Islet of Langerhans (tissue), 1 donor: Measurements from ENCODE around the gene NEDD4L.

Source experiments
- FAIRE-seq: peaks from one replicate; lab custom pipeline; 2011; peaks lifted over from hg19 to GRCh38; lab: Jason Lieb, UNC

Gene NEDD4L

DNA sequence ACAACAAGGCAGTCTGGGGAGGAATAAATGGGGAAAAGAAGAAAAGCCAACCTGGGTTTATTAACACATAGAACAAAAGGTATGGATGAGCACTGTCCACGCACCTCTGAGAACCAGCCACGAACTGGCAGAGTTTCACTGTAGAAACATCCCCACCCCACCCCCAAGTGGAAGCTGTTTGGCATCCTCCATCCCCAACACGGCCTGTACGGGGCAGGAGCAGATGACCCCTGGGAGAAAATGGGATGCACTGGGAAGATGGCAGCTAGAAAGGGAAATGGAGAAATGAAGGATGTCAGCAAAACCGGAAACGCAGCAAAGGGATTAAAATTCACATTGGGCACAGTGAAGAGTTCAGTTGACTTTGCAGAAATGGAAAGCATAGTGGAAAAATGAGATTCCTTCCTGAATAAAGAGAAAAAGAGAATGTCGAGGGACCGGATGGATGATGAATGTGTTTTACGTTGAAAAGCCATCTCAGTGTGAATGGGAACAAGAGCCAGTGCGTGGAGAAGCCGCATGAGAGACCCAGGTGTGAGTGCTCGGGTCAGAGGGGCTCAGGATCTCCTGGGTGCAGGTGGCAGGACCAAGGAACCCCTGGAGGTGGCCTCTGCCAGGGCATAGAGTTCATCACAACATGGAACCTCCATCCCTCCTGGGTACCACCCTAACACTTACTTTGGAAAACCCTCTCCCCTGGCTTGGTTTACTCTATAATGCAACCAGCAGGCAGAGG is 337.8 kb downstream of the NEDD4L start:
- no peak for FAIRE-seq

DNA sequence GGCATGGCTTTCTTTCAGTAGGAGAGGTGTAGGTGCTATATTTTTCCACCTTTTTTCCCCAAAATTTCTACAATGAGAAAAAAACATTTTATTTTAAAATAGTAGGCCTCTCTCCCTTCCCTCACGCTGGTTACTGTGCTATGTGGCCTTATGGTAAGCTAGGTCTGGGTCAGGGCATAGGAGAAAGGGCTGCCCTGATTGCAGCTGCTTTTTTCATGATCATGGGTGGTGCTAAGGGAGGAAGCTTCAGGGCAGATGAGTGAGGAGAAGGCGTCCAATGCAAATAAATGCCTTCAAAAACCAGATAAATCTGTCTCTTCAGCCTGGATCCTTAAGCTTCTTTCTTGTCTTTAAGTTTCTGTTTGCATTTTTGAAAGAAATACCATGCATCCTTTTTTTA is 338.4 kb downstream of the NEDD4L start:
- FAIRE-seq = no peak

- no peak for FAIRE-seq
These were observed 341.4 kb downstream of the NEDD4L start for GRCh38 chr18:58385472-58385871.

DNA sequence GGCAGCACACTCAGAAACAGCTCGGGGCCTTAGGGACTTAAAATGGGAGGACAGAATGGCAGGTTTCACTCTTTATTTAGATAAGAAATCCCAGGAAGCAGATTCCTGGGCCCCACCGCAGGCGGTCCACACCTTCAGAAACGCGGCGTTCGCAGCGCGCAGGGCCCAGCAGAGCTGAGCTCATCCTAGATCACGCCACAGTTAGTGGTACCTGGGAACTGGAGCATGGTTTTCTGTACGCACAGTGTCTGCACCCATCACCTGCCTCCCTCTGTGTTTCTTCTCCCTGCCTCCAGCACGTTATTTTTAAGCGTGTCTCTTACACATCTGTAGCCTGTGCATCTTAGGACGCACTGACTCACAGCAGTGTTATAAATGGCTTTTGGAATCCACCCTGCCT is 342.8 kb downstream of the NEDD4L start:
- no peak for FAIRE-seq

- FAIRE-seq = no peak
These were observed 343.7 kb downstream of the NEDD4L start for GRCh38 chr18:58387716-58388115.

DNA sequence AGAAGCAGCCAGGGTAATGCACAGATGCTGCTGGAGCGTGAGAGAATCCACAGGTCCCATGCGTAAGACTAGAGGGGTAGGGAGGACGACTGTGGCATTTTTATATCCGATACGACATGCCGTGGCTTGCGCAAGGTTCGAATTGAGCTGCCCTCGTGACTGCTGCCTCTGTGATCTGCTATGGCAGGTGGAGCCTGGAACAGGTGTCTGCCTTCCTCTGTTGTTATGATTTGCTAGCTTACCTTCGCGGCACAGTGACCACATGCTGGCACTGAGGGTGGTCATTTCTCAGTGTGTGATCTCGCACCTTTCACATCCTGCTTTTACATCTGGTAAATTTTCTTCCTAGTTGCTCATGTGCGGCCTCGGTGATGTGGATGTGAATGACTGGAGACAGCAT is 344.7 kb downstream of the NEDD4L start:
- FAIRE-seq = no peak

DNA sequence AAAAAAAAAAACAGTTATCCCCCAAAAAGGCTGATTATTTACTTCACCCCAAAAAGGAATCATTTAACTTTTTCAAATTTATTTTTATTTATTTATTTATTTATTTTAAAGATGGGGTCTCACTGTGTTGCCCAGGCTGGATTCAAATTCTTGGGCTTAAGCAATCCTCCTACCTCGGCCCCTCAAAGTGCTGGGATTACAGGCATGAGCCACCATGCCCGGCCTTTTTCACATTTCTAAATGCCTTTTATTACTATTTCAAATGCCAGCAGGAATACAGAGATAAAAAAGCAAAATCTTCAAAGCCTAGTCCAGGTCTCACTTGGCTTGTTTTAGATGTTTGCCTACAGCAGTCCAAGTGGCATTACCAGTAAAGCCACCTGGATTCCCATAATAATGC is 345.7 kb downstream of the NEDD4L start:
- FAIRE-seq = no peak

DNA sequence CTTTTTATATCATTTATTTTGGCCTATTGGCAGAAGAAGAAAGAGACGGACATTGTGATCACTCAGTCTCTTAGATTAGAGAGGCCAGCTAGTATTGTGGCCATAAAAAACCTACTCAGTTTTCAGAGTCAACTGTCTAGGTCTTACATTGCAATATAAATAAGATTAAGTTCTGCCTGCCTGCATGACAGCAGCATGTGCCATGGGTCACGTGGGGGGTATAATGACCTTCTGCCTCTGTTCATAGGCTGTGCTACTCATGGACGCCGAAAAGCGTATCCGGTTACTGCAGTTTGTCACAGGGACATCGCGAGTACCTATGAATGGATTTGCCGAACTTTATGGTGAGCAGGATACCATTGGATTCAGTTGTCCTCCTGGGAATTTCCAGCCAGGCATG is 346.4 kb downstream of the NEDD4L start:
- FAIRE-seq = no peak

DNA sequence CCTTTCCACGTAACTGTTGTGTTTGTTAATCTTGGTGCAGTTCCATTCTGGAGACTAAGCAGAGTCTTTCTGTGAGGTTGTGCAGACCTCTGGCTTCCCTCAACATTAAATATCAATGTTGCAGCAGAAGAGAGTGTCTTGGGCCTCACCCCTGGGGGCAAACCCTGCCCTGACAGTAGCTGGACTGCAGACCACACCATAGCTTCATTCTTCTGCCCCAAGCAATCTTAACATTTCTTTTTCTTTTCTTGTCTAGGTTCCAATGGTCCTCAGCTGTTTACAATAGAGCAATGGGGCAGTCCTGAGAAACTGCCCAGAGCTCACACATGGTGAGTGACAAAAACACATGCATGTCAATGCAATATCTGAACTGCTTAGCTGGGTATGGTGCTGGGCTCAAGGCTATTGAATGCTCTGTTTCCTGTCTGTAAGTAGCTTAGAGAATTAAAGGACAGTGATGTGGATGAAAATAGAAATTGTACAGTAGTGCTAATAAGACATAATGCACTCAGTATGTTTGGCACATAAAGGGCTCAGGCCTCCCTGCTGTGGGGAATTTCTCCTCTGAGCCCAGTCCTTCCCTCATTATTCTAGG is 347.3 kb downstream of the NEDD4L start:
- FAIRE-seq = no peak

- FAIRE-seq = no peak
These were observed 347.9 kb downstream of the NEDD4L start for GRCh38 chr18:58391932-58392323.

GRCh38 chr18:58392324-58393000 is 348.4 kb downstream of the NEDD4L start:
- no peak for FAIRE-seq

GRCh38 chr18:58393295-58393694 is 349.3 kb downstream of the NEDD4L start:
- FAIRE-seq = no peak

DNA sequence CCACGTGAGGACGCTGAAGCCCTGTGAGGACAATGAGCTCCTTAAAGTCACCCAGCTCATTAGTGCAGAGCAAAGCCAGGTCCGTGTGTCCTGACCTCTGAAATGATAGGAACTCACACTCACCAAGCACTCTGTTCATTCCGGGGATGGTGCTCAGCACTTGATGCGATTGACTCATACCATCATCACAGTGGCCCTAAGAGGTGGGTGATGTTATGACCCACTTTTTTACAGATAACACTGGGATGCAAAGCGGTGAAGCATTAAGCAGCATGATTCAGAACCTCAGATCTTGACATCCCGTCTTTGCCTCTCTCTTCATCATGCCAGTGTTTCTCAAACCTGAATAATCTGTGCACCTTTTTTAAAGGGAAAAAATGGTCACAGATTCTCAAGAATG is 350.0 kb downstream of the NEDD4L start:
- FAIRE-seq = no peak

DNA sequence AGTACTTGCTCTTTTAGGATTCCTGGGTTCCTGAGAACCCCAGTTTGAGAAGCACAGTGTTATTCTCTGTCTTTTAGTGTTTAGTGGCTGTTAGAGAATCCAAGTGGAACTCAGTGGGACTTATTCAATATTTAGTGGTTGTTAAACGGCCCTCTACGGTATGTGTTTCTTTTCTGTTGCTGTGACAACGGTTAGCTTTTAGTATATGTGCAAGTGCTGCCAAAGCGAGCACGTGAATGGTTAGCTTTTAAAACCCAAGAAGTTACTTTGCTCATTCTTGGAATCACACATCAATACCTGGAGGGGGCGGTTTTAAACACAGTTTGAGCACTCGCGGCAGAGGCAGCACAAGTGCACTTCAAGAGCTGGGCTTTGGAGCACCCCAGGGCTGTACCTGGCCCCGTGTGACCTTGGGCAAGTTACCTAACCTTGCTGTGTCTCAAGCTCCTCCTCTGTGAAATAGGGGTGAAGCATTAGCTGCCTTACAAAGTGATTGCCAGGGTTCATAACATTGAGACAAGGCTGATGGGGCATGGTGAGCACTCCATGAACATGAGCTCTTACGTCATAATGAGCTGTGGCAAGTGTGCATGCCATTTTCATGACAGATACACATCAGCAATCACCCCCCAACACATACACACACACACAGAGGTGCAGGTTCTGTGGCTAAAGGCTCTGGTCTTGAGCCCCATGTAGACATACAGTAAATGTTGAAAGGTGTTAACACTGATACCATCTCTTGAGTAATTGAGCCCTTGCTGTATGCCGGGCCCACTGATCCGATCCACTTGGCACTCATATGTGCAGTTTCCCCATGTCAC is 350.8 kb downstream of the NEDD4L start:
- FAIRE-seq = no peak

DNA sequence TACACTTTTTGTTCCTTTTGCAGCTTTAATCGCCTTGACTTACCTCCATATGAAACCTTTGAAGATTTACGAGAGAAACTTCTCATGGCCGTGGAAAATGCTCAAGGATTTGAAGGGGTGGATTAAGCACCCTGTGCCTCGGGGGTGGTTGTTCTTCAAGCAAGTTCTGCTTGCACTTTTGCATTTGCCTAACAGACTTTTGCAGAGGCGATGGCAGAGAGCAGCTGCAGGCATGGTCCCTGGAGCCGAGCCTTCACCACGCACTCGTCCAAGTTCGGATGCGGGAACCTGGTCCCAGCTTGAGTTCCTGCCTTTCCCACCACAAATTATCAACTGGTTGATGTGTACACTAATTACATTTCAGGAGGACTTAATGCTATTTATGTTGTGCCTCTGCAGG is 352.1 kb downstream of the NEDD4L start:
- no peak for FAIRE-seq

DNA sequence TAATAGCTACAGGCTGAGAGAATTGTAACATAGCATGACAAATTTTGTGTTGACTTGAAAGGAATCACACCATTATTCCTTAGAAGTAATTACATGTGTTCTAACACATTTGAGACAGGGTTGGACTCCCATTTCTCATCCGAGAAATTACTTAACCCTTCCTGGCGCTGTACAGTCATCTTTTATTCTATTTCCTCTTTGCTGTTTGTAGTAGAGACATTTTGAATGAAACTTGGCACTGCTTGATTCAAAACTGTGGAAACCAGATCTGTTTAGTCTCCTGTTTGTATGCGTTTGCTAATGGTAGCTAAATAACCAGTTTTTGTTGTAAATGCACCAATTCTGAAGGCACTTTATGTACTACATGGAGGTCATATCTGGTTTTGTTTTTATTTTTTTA is 352.9 kb downstream of the NEDD4L start:
- no peak for FAIRE-seq

DNA sequence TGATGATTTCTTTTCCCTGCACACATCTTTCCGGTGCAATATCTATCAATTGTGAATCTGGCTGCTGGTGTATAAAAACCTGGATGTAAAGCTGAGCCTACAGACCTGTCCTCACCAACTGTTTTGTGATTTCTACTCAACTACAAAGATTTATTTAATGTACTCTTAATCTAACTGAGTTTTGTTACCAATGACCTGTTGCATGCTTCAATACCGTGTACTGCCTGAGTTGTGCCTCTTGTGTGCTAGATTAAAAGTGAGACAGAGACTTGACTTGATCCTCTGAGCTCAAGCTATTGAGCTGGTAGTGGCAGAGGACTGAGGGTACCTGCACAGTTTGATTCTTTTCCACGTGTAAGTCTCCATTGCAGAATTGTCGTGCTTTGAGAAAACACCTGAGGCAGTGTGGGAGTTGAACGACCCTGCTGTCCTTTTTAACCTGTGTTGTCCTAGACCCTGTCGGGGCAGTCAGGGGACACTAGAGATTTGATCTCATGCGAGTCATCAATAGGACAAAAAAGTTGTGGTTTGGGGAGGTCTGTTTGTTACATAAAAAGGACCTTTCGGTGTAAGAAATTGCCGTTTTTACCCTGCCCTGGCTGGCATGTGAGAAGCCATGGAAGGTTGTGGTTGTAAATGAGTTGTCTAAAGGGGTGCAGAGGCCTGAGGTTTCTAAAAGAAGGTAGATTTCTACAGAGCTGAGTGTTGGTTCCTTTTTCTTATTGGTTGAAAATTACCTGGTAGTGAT is 353.5 kb downstream of the NEDD4L start:
- FAIRE-seq = no peak

DNA sequence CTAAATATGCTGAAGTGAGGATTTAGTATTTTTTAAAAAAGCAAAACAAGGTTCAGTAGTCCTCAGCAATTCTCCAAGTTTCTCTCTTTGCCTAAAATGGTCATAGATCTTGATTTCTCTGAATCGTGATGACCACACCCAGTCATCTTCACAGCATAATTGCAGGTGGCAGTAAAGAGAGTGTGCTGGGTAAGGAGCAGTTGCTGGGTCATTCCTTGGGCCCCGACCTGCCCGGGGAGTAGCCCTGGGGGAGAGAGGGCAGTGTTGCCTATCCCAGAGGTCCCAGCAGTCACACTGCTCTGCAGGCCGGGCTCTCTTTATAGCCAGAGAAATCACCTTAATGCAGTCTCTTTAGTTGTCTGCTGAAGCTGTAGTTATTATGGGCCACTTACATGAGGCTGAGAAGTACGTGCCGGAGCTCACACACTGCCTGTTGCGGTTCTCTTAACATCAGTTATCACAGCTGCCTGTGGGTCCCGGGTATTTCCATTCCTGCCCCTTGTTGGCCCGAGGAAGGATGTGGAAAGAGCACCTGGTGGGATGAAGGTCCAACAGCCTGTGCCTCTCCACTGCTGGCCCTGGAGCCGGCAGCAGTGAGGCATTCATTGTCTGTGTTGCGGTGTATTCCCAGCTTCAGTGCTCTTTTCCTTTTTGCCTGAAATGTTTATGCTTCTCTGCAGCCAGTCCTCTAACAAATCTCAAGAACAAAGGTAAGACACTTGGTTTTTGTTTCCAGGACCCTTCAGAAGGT is 354.8 kb downstream of the NEDD4L start:
- no peak for FAIRE-seq

DNA sequence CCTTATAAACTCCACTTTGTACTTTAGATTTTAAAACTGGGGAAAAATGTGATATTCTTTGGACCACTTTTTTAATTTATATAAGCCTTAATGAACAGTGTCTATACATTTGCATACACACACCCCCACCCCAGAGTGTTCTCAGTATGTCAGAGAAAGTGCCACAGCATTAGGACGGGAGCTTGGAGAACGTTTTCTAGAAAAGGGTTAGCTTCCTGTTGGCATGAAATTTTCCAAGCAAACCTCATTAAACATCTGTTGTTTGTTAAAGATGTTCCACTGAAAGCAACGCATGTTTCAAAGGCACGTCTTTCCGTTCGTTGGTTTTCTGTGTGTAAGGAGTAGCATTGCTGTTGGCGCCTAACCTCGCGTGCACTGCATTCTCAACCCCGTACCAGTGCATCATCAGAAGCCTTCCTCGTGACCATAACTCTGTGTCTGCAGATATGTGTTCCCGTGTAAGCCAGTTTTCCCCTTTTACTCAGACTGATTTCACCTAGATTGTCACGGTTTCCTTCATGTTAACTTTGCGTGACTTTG is 356.4 kb downstream of the NEDD4L start:
- FAIRE-seq = no peak

- FAIRE-seq = no peak
These were observed 357.2 kb downstream of the NEDD4L start for GRCh38 chr18:58401191-58401590.

- no peak for FAIRE-seq
These were observed 358.2 kb downstream of the NEDD4L start for GRCh38 chr18:58402247-58402646.
